Measurements from ENCODE around the gene STAT5B. TPM values are rescaled to one million over a fixed set of nuclear protein-coding genes. Genes with fewer than 3 reads are reported as not detected.

Gene STAT5B
- total and polyA plus RNA-seq, 2 of the 8 experiments (the other 6 are each of a cell fraction or from before 2014, with no cell fraction given): 35.3 to 52.6 TPM

- H2BK5ac ChIP-seq (ENCODE audit: low read depth, low read length): no peak overlapping the region
- H3K4me2 ChIP-seq (ENCODE audit: insufficient read depth in 1 of 2, low read depth in 2 of 2, low read length in 2 of 2): no peak overlapping the region
- TF ChIP-seq RBBP5 (IDR thresholded peaks at IDR 0.05; ENCODE audit: borderline replicate concordance, low read depth, low read length) (no peak), GTF2F1 (IDR thresholded peaks at IDR 0.05; ENCODE audit: borderline replicate concordance, low read depth, low read length) (no peak), CREB1 (IDR thresholded peaks at IDR 0.05) (no peak), POU5F1 (IDR thresholded peaks at IDR 0.05; ENCODE audit: low read depth, low read length) (no peak), JUND (IDR thresholded peaks at IDR 0.05; ENCODE audit: low read length) (no peak), CBX8 (IDR thresholded peaks at IDR 0.05; ENCODE audit: borderline replicate concordance, low read depth, low read length) (no peak), TBP (IDR thresholded peaks at IDR 0.05; ENCODE audit: low read depth, low read length) (no peak), TAF1 (IDR thresholded peaks at IDR 0.05; ENCODE audit: low read depth, low read length) (no peak), GABPA (IDR thresholded peaks at IDR 0.05; ENCODE audit: borderline replicate concordance, insufficient read depth, low read length) (no peak)
- no peaks in the 10 kb centered on the region for H3K9me3 ChIP-seq (ENCODE audit: insufficient read depth in 2 of 2, low read depth in 1 of 2, low read length in 1 of 2)
- no peak overlapping the region for H3K14ac ChIP-seq (ENCODE audit: insufficient read length)
- H3K9ac ChIP-seq (replicated peaks in 1 of 4; ENCODE audit: extremely low read depth in 1 of 4, low read depth in 3 of 4, low read length in 3 of 4): no peak overlapping the region
- ChIA-PET POLR2A (ENCODE audit: partially characterized antibody) (no interaction called here), CTCF (ENCODE audit: partially characterized antibody) (interaction anchor here (1.0 to 24.6 kb wide), 4 partner anchors 15 to 99 kb away, joined by 3 to 542 read pairs (median 16); no protein-coding TSS in a partner anchor)
- DNase-seq (ENCODE audit: low read depth in 1 of 2, low spot score in 2 of 2) (no peak), FAIRE-seq (no peak)
- no peak overlapping the region for H3K23ac ChIP-seq (ENCODE audit: insufficient read length)
- H3K79me1 ChIP-seq (ENCODE audit: low read depth, low read length): no peaks in the 10 kb centered on the region
- no peaks in the 10 kb centered on the region for H3K36me3 ChIP-seq (ENCODE audit: control insufficient read depth in 2 of 4, insufficient read depth in 4 of 4, low read length in 3 of 4)
- no peaks in the 10 kb centered on the region for H3K27me3 ChIP-seq (replicated peaks in 1 of 4; ENCODE audit: control insufficient read depth in 3 of 4, extremely low read depth in 1 of 4, insufficient read depth in 3 of 4, low read length in 3 of 4)
- H4K20me1 ChIP-seq (replicated peaks in 1 of 2; ENCODE audit: control insufficient read depth in 1 of 2, insufficient read depth in 2 of 2, low read length in 2 of 2): no peaks in the 10 kb centered on the region
- no peak overlapping the region for H2BK20ac ChIP-seq (ENCODE audit: low read length)
- no peak overlapping the region; the same call in 1 of the 2 replicates for H4K8ac ChIP-seq (ENCODE audit: extremely low read depth, insufficient read depth, low read length)
- no peak overlapping the region for H2BK12ac ChIP-seq (ENCODE audit: low read depth, low read length)
- no peak overlapping the region for H3K4me3 ChIP-seq (ENCODE audit: extremely low read depth in 1 of 4, insufficient read depth in 2 of 4, low read depth in 3 of 4, low read length in 4 of 4)
- H3K4me1 ChIP-seq (replicated peaks in 1 of 4; ENCODE audit: control insufficient read depth in 3 of 4, insufficient read depth in 4 of 4, low read length in 3 of 4): peaks cover 5 to 19% (median 6%) of the 10 kb centered on the region in 4 experiments; a peak in 6 of 7 replicates
- H4K91ac ChIP-seq (replicated peaks; ENCODE audit: insufficient read length, low read length): no peak overlapping the region
- no peaks in the 10 kb centered on the region for H3K79me2 ChIP-seq (ENCODE audit: control insufficient read depth in 1 of 2, insufficient read depth in 2 of 2, low read length in 2 of 2)
- H3K4ac ChIP-seq (replicated peaks; ENCODE audit: insufficient read length, low read depth, low read length): no peak overlapping the region
- no peak overlapping the region for H3K18ac ChIP-seq (ENCODE audit: extremely low read depth, low read length)
- H2AK5ac ChIP-seq (ENCODE audit: low read depth, low read length): no peak overlapping the region
- no peak overlapping the region for H2AFZ ChIP-seq (ENCODE audit: low read length)
- no peaks in the 10 kb centered on the region for H3K23me2 ChIP-seq (ENCODE audit: low read depth, low read length)
- no peak overlapping the region for H3K56ac ChIP-seq (replicated peaks; ENCODE audit: insufficient read length, low read depth, low read length)
- H3K27ac ChIP-seq (ENCODE audit: low read depth, low read length): no peak overlapping the region
- no peak overlapping the region for H2BK120ac ChIP-seq (replicated peaks; ENCODE audit: low read depth, low read length)
- WGBS, 2 experiments (ENCODE audit: extremely low coverage in 1 of 2, insufficient coverage in 1 of 2, insufficient read length in 1 of 2, insufficient replicate concordance in 2 of 2, low coverage in 1 of 2, low lambda C conversion rate in 2 of 2, missing lambda C conversion rate in 1 of 2): 93% methylated on average over 19 of the region's 19 CpGs; no CpG with 5 or more reads in 1 of the 2 experiments
- no peak overlapping the region for H2BK15ac ChIP-seq (ENCODE audit: low read length)
- H4K5ac ChIP-seq (ENCODE audit: insufficient read length, low read depth, low read length): no peak overlapping the region
These were observed 31.3 kb upstream of the STAT5B start for GRCh38 chr17:42307362-42307927.

All from H1 (cell line).